Measurements from ENCODE around the gene CPAMD8. TPM values are rescaled to one million over a fixed set of nuclear protein-coding genes. Genes with fewer than 3 reads are reported as not detected.
A peak's percentile ranks its signal among the peaks of the same experiment; 100 is the strongest.

Gene CPAMD8
- total RNA-seq, 1 donor from 2014 or later: 54.3 TPM

- no peak for DNase-seq
- Histone ChIP-seq H3K4me3 (no peak overlapping the region), H3K4me1 (peaks cover 31% of the 10 kb centered on the region), H3K9me3 (peaks cover 25% of the 10 kb centered on the region), H3K36me3 (no peaks in the 10 kb centered on the region), H3K27ac (peak overlapping the region; percentile 84), H3K27me3 (ENCODE audit: low read depth) (no peaks in the 10 kb centered on the region)
- no peak for ATAC-seq
- intact Hi-C loops (cut with DNase I): no loop called here
- no peak for TF ChIP-seq CTCF (IDR thresholded peaks at IDR 0.05)
Observed at GRCh38 chr19:16885166-16885565, 141.4 kb downstream of the CPAMD8 start.

GRCh38 chr19:16883522-16883921, 143.1 kb downstream of the CPAMD8 start:
- Histone ChIP-seq H3K4me3 (no peak overlapping the region), H3K9me3 (peaks cover 25% of the 10 kb centered on the region), H3K27ac (no peak overlapping the region), H3K4me1 (peaks cover 30% of the 10 kb centered on the region), H3K27me3 (ENCODE audit: low read depth) (no peaks in the 10 kb centered on the region), H3K36me3 (peaks cover 15% of the 10 kb centered on the region)
- TF ChIP-seq CTCF (IDR thresholded peaks at IDR 0.05): no peak
- intact Hi-C loops (cut with DNase I): no loop called here
- ATAC-seq: no peak
- no peak for DNase-seq

GRCh38 chr19:16882146-16882545, 144.5 kb downstream of the CPAMD8 start:
- Histone ChIP-seq H3K27ac (no peak overlapping the region), H3K9me3 (peaks cover 25% of the 10 kb centered on the region), H3K4me1 (peaks cover 23% of the 10 kb centered on the region), H3K4me3 (no peak overlapping the region), H3K27me3 (ENCODE audit: low read depth) (no peaks in the 10 kb centered on the region), H3K36me3 (peaks cover 29% of the 10 kb centered on the region)
- no peak for DNase-seq
- intact Hi-C loops (cut with DNase I): no loop called here
- TF ChIP-seq CTCF (IDR thresholded peaks at IDR 0.05): no peak
- no peak for ATAC-seq

GRCh38 chr19:16880884-16881554, 145.6 kb downstream of the CPAMD8 start:
- TF ChIP-seq CTCF (IDR thresholded peaks at IDR 0.05): no peak
- Histone ChIP-seq H3K9me3 (peaks cover 25% of the 10 kb centered on the region), H3K36me3 (peaks cover 41% of the 10 kb centered on the region), H3K4me1 (peaks cover 28% of the 10 kb centered on the region), H3K27ac (no peak overlapping the region), H3K4me3 (no peak overlapping the region), H3K27me3 (ENCODE audit: low read depth) (no peaks in the 10 kb centered on the region)
- ATAC-seq: no peak
- intact Hi-C loops (cut with DNase I): no loop called here
- no peak for DNase-seq

- Histone ChIP-seq H3K27ac (peak overlapping the region; percentile 49), H3K4me3 (no peak overlapping the region), H3K4me1 (peaks cover 32% of the 10 kb centered on the region), H3K9me3 (peaks cover 23% of the 10 kb centered on the region), H3K36me3 (peaks cover 50% of the 10 kb centered on the region), H3K27me3 (ENCODE audit: low read depth) (no peaks in the 10 kb centered on the region)
- ATAC-seq (peak in 1 of 2 donors; percentile 30), DNase-seq (no peak)
- TF ChIP-seq CTCF (IDR thresholded peaks at IDR 0.05): no peak
- intact Hi-C loops (cut with DNase I): no loop called here
Observed at GRCh38 chr19:16878181-16878965, 148.2 kb downstream of the CPAMD8 start.

Data from lower lobe of right lung (tissue), 2 donors.